Measurements from ENCODE around the gene RALGAPA1. TPM values are rescaled to one million over a fixed set of nuclear protein-coding genes. Genes with fewer than 3 reads are reported as not detected.
"Not testable (repeated sequence)": the region's sequence is repeated elsewhere in the genome, so short reads cannot be mapped to it uniquely, and the experiment has no call there.

Gene RALGAPA1
- polyA plus RNA-seq, 3 donors from 2014 or later = 13.1 to 31.2 (median 19.8) TPM

- Mint-ChIP-seq H3K36me3 (peaks cover 0 to 3% (median 0%) of the 10 kb centered on the region in 3 donors), H3K27ac (no peak overlapping the region), H3K9me3 (no peaks in the 10 kb centered on the region), H3K27me3 (ENCODE audit: low read depth in 3 of 3) (no peaks in the 10 kb centered on the region), H3K4me1 (peaks cover 12 to 25% of the 10 kb centered on the region in 2 donors), H3K4me3 (no peak overlapping the region)
- DNase-seq = no peak
Measured at GRCh38 chr14:35695072-35695471, 114.0 kb downstream of the RALGAPA1 start.

- DNase-seq = no peak
- Mint-ChIP-seq H3K9me3 (no peaks in the 10 kb centered on the region), H3K4me1 (no peaks in the 10 kb centered on the region), H3K36me3 (peaks cover 10 to 17% (median 13%) of the 10 kb centered on the region in 3 donors), H3K27ac (peak overlapping the region in 2 of 6 donors; percentile 15 to 55), H3K27me3 (ENCODE audit: low read depth in 3 of 3) (peaks cover 0 to 1% (median 0%) of the 10 kb centered on the region in 3 donors), H3K4me3 (no peak overlapping the region)
Measured at GRCh38 chr14:35689000-35689460, 120.1 kb downstream of the RALGAPA1 start.

- no peak for DNase-seq
- Mint-ChIP-seq H3K27me3 (ENCODE audit: low read depth in 3 of 3) (peaks cover 0 to 1% (median 0%) of the 10 kb centered on the region in 3 donors), H3K4me3 (no peak overlapping the region), H3K36me3 (peaks cover 14 to 21% (median 17%) of the 10 kb centered on the region in 3 donors), H3K9me3 (no peaks in the 10 kb centered on the region), H3K27ac (no peak overlapping the region), H3K4me1 (no peaks in the 10 kb centered on the region)
Measured at GRCh38 chr14:35688126-35688826, 120.8 kb downstream of the RALGAPA1 start.

- H3K4me1 Mint-ChIP-seq = no peaks in the 10 kb centered on the region
- peak; percentile 14 to 22 (median 14) for DNase-seq
- H3K27me3 Mint-ChIP-seq (ENCODE audit: low read depth in 3 of 3) = peaks cover 0 to 1% (median 0%) of the 10 kb centered on the region in 3 donors
- peaks cover 14 to 21% (median 19%) of the 10 kb centered on the region in 3 donors for H3K36me3 Mint-ChIP-seq
- no peak overlapping the region for H3K4me3 Mint-ChIP-seq
- no peaks in the 10 kb centered on the region for H3K9me3 Mint-ChIP-seq
- no peak overlapping the region for H3K27ac Mint-ChIP-seq
Measured at GRCh38 chr14:35687335-35687939, 121.7 kb downstream of the RALGAPA1 start.

- not testable (repeated sequence) for H3K4me1 Mint-ChIP-seq; H3K27ac Mint-ChIP-seq; H3K4me3 Mint-ChIP-seq; DNase-seq; H3K9me3 Mint-ChIP-seq; H3K27me3 Mint-ChIP-seq (ENCODE audit: low read depth in 3 of 3)
- H3K36me3 Mint-ChIP-seq = peaks cover 16 to 23% (median 17%) of the 10 kb centered on the region in 3 donors
Measured at GRCh38 chr14:35683688-35684087, 125.4 kb downstream of the RALGAPA1 start.

GRCh38 chr14:35682802-35683201, 126.3 kb downstream of the RALGAPA1 start:
- no peak overlapping the region for H3K27ac Mint-ChIP-seq
- no peak overlapping the region for H3K4me3 Mint-ChIP-seq
- no peaks in the 10 kb centered on the region for H3K9me3 Mint-ChIP-seq
- DNase-seq = no peak
- H3K27me3 Mint-ChIP-seq (ENCODE audit: low read depth in 3 of 3) = peaks cover 0 to 1% (median 0%) of the 10 kb centered on the region in 3 donors
- peaks cover 16 to 25% (median 18%) of the 10 kb centered on the region in 3 donors for H3K36me3 Mint-ChIP-seq
- no peaks in the 10 kb centered on the region for H3K4me1 Mint-ChIP-seq

GRCh38 chr14:35678403-35679028, 130.6 kb downstream of the RALGAPA1 start:
- H3K4me1 Mint-ChIP-seq = no peaks in the 10 kb centered on the region
- DNase-seq = no peak
- no peaks in the 10 kb centered on the region for H3K9me3 Mint-ChIP-seq
- no peak overlapping the region for H3K4me3 Mint-ChIP-seq
- no peak overlapping the region for H3K27ac Mint-ChIP-seq
- H3K27me3 Mint-ChIP-seq (ENCODE audit: low read depth in 3 of 3) = no peaks in the 10 kb centered on the region
- H3K36me3 Mint-ChIP-seq = peaks cover 13 to 31% (median 23%) of the 10 kb centered on the region in 3 donors

- DNase-seq = no peak
- Mint-ChIP-seq H3K27ac (no peak overlapping the region), H3K4me3 (no peak overlapping the region), H3K27me3 (ENCODE audit: low read depth in 3 of 3) (no peaks in the 10 kb centered on the region), H3K9me3 (no peaks in the 10 kb centered on the region), H3K4me1 (no peaks in the 10 kb centered on the region), H3K36me3 (peaks cover 11 to 49% (median 29%) of the 10 kb centered on the region in 3 donors)
Measured at GRCh38 chr14:35669782-35670181, 139.3 kb downstream of the RALGAPA1 start.

- H3K27me3 Mint-ChIP-seq (ENCODE audit: low read depth in 3 of 3) = no peaks in the 10 kb centered on the region
- no peak overlapping the region for H3K4me3 Mint-ChIP-seq
- no peaks in the 10 kb centered on the region for H3K4me1 Mint-ChIP-seq
- no peak overlapping the region for H3K27ac Mint-ChIP-seq
- H3K9me3 Mint-ChIP-seq = no peaks in the 10 kb centered on the region
- no peak for DNase-seq
- peaks cover 28 to 55% (median 34%) of the 10 kb centered on the region in 3 donors for H3K36me3 Mint-ChIP-seq
Measured at GRCh38 chr14:35666429-35667043, 142.6 kb downstream of the RALGAPA1 start.

- Mint-ChIP-seq H3K4me3 (no peak overlapping the region), H3K27me3 (ENCODE audit: low read depth in 3 of 3) (no peaks in the 10 kb centered on the region), H3K4me1 (no peaks in the 10 kb centered on the region), H3K9me3 (no peaks in the 10 kb centered on the region), H3K27ac (no peak overlapping the region), H3K36me3 (peaks cover 24 to 33% (median 31%) of the 10 kb centered on the region in 3 donors)
- DNase-seq = no peak
Measured at GRCh38 chr14:35661875-35662274, 147.2 kb downstream of the RALGAPA1 start.

- Mint-ChIP-seq H3K36me3 (peaks cover 20 to 28% (median 23%) of the 10 kb centered on the region in 3 donors), H3K27me3 (ENCODE audit: low read depth in 3 of 3) (peaks cover 0 to 1% (median 0%) of the 10 kb centered on the region in 3 donors), H3K9me3 (peaks cover 0 to 3% (median 0%) of the 10 kb centered on the region in 6 donors), H3K4me3 (no peak overlapping the region), H3K27ac (no peak overlapping the region), H3K4me1 (no peaks in the 10 kb centered on the region)
- DNase-seq = no peak
Measured at GRCh38 chr14:35653045-35653444, 156.1 kb downstream of the RALGAPA1 start.

GRCh38 chr14:35643513-35643912, 165.6 kb downstream of the RALGAPA1 start:
- no peaks in the 10 kb centered on the region for H3K4me1 Mint-ChIP-seq
- no peak overlapping the region for H3K27ac Mint-ChIP-seq
- H3K27me3 Mint-ChIP-seq (ENCODE audit: low read depth in 3 of 3) = peaks cover 0 to 2% (median 1%) of the 10 kb centered on the region in 3 donors
- no peak overlapping the region for H3K4me3 Mint-ChIP-seq
- H3K36me3 Mint-ChIP-seq = peaks cover 63 to 71% (median 65%) of the 10 kb centered on the region in 3 donors
- no peak for DNase-seq
- peaks cover 0 to 13% (median 4%) of the 10 kb centered on the region in 6 donors for H3K9me3 Mint-ChIP-seq

GRCh38 chr14:35637851-35638250, 171.2 kb downstream of the RALGAPA1 start:
- no peak for DNase-seq
- Mint-ChIP-seq H3K4me1 (no peaks in the 10 kb centered on the region), H3K4me3 (no peak overlapping the region), H3K9me3 (peaks cover 0 to 12% (median 7%) of the 10 kb centered on the region in 6 donors), H3K27ac (no peak overlapping the region), H3K27me3 (ENCODE audit: low read depth in 3 of 3) (peaks cover 0 to 4% (median 0%) of the 10 kb centered on the region in 3 donors), H3K36me3 (peaks cover 51 to 75% (median 69%) of the 10 kb centered on the region in 3 donors)
